NCI-H187 (cell line): Measurements from ENCODE around the gene SPDYE4.

Source experiments
- DNase-seq, 2 experiments: peaks; one replicate each; lab custom pipeline; 2025; lab: John Stamatoyannopoulos, UW

The SPDYE4 gene

DNA sequence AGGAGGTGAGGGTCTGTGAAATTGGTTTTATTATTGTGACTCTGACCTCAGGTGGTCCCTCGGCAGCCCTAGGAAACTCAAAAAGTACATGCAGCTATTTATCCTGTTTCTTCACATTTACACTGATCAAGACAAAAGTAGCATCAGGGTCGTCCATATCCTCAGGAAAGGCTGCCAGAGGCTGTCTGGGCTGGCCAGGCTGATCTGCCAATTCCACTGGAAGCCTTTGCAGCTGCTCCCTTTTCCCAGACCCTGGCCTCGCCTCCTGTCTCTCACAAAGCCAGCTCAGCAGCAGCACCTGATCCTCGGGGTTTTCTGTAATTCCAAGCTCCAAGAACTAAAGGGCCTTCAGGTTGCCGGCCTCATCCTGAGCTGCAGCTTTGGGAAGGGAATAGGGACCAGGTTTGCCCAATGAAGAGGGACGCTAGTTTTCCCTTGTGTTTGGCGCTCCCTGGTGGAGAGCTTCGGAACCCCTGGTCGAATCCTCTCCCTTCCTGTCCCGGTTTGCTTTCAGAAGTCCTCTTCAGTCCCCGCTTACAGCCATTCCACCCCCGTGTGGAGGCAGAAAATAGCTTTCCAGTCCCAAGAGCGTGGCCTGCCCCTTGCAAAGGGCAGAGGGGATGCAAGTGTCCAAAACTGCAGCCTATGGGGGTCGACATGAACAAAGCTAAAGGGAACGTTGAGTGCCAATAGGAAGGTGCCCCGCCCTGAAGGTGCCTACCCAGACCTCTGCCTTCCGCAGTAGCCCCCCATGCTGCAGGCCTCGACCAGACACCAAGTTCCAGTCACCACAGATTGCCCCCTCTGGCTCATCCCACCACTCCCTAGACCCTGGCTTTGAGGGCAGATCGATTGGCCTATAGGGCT, 27.4 kb upstream of the SPDYE4 start:
- no peak for DNase-seq

- DNase-seq, result no peak
Observed at GRCh38 chr17:8782176-8782575, 23.8 kb upstream of the SPDYE4 start.

DNA sequence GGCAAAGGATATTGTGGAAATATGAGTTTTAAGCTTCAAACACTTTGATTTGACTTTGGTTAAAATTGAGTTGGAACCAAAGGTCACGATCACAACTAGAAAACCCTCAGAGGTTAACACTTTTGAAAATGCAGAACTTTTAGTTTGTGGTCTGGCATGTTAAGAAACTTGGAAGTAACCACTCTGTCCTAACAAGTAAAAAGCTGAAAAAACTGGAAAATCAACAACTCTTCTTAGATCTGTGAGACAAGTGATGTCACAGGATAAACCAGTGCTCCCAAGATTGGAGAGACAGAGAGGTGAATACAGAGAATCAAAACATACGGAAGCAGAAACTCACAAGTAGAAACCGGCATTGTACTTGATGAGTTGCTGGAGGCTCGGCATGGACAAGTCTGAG, 23.4 kb upstream of the SPDYE4 start:
- DNase-seq, result no peak

GRCh38 chr17:8776881-8777280, 18.5 kb upstream of the SPDYE4 start:
- no peak for DNase-seq

GRCh38 chr17:8776248-8776647, 17.9 kb upstream of the SPDYE4 start:
- DNase-seq, result no peak

DNA sequence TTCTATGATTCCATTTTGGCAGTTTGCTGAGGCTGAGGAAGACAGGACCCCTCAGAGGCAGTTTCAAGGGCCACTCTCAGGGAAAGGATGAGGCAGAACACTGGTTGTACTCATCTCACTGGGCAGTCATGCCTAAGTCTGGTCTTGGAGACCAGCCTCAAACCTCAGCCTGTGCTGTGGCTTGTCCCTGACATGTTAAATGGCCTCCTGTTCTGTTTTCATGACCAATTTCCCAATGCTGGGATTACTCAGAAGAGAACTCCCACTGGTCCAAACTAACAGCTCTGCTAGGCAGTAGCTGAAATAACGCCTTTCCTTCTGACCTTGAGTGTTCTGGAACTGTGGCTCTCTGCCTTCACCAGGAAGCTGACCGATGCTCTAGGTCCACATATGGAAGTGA, 8.4 kb upstream of the SPDYE4 start:
- no peak for DNase-seq

DNA sequence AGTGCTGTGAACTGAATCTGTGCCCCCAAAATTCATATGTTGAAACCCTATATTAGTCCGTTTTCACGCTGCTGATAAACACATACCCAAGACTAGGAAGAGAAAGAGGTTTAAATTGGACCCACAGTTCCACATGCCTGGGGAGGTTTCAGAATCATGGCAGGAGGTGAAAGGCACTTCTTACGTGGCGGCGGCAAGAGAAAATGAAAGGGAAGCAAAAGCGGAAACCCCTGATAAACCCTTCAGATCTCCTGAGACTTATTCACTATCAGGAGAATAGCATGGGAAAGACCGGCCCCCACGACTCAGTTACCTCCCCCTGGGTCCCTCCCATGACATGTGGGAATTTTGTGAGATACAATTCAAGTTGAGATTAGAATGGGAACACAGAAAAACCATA, 3.7 kb upstream of the SPDYE4 start:
- no peak for DNase-seq

- DNase-seq, result no peak
Observed at GRCh38 chr17:8757189-8757588, 1.2 kb downstream of the SPDYE4 start.

DNA sequence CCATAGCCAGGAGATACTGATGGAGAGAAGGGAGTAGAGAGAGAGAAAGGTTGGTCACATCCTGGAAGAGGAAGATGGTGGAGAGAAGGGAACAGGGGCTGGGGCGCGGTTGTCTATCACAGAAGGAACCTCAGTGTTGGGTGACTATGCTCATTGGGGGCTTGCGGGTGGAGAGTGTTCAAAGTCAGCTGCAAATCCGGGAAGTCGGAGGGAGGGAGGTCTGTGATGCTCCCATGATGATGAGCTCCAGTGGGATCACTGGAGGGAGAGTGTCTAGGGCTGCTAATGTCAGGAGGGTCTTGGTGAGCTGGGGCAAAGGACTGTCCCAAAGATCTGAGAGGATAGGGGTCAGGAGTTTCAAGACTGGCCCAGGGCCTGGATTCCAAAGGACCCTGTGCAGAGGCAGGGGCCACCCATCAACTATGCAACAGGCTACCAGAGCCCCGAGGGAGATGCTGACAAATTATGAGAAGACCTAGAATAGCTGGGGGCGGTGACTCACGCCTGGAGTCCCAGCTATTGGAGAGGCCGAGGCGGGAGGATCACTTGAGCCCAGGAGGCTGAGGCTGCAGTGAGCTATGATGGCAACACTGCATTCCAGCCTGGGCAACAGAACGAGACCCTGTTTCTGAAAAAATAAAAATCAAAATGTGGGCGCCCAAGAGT, 2.6 kb downstream of the SPDYE4 start:
- DNase-seq, result no peak

DNA sequence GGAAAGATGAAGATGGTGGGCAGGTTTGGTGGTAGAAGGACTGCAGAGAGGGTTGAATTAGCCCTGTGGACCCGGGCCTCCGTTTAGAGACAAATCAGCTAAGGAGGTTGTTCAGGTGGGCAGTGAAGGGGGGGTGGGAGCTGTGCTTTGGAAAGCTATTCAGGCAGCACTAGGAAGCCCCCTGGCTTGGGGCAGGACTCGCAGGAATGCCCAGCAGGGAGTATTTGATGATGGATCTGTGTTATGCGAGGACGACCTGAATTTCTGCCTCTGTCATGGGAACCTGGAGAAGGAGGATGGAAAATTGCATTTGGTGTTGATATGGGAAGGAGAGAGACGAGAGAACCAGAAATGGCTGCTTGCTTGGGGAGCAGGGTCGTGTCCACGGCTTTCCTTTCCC, 3.5 kb downstream of the SPDYE4 start:
- DNase-seq, result no peak

DNA sequence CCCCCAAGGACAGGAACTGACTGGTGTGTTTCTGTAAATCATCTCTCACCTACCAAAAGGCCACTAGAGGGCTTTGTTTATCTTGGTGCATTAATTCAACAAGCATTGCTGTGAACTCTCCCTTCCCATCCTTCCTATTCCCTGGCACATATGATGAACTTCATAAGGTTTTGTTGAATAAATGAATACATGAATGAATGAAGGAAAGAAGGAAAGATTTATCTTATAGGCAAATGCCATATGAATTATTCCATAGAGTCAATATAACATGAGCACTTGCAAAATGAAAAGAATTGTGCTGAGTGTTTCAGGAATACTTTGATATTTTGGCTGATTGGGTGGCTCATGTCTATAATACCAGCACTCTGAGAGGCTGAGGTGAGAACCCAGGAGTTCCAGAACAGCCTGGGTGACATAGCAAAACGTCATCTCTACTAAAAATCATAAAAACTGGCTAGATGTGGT, 4.3 kb downstream of the SPDYE4 start:
- DNase-seq, result no peak

GRCh38 chr17:8753136-8753975, 5.0 kb downstream of the SPDYE4 start:
- DNase-seq, result no peak

DNA sequence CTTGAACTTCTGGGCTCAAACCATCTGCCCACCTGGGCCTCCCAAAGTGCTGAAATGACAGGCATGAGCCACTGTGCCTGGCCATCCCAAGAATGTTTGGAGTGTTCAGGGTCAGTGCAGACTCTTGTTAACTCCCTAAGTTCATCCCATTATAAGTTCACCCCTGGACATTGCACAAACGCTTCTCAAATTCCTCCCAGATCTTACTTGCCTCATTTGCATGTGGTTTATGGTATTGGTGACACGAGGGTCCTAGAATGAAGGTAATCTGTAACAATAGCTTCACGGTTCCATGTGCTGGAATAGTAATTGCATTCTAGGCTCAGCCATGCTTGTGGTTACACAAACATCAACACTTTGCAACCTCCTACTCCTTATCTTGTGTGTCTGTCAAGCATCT, 8.7 kb downstream of the SPDYE4 start:
- DNase-seq, result no peak

GRCh38 chr17:8747742-8748141, 10.6 kb downstream of the SPDYE4 start:
- no peak for DNase-seq

DNA sequence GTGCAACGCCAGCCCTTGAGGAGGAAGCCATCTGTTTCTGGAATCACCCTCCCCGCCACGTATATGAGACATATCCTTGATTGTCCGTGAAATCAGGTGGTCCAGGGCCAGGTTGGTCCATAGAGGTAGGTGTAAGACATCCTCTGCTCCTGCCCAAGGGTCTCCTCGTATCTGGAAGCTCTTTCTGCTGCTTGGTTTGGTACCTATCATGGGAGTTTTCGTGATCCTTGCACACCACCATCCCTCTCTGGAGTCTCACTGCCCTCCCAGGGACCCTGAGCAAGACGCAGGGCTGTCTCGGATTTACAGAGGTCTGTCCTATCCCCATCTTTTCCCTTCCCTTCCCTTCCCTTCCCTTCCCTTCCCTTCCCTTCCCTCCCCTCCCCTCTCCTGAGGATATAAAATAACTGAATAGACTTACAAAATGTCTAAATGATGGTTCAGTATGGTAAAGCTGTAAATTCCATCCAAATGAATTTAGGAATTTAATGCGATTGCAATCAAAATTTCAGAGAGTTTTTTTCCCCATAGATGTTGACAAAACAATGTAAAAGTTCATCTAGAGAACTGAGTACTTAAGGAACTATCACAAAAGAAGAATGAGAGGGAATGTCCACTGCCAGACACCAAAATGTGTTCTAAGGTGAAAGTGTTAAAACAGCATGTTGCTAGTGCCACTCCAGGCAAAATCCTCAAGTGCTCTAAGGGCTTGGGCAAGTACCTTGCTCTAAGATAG, 11.7 kb downstream of the SPDYE4 start:
- no peak for DNase-seq

DNA sequence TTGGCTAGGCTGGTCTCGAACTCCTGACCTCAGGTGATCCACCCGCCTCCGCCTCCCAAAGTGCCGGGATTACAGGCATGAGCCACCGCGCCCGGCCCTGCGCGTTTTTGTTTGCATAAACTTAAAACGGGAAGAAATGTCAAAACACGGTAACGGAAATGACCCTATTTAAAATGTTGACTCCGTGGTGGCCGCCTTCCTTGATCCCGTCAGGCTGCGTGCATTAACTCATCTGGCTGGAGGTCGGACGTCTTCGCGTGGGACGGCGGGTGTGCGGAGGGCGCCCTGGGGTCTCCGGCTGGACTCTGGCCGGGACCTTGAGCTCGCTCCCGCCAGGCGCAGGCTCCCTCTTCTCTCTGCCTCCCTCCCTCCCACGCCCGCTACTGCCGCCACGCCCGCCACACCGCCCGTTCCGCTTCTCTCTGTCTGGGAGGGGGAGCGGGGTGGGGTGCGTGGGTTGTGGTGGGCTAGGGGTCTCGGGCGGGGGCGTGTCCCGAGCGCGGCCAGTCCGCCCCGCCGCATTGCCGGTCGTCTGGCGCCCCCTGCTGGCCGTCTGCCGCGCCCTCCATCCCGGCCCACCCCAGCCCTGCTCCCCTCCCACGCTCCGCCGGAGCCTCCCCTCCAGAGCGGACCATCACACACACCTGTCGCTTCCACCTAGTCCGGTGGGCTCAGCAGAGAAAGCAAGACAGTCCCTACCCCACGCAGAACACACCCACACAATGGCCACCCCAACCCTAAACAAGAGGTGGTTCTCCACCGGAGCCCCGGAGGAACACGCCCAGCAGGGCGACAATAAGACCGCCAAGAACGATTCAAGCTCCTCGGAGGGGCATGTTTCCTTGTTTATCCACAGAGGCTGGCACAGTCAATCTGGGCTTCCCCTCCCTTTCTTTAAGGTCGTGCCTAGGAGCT, 12.5 kb downstream of the SPDYE4 start:
- no peak for DNase-seq

DNA sequence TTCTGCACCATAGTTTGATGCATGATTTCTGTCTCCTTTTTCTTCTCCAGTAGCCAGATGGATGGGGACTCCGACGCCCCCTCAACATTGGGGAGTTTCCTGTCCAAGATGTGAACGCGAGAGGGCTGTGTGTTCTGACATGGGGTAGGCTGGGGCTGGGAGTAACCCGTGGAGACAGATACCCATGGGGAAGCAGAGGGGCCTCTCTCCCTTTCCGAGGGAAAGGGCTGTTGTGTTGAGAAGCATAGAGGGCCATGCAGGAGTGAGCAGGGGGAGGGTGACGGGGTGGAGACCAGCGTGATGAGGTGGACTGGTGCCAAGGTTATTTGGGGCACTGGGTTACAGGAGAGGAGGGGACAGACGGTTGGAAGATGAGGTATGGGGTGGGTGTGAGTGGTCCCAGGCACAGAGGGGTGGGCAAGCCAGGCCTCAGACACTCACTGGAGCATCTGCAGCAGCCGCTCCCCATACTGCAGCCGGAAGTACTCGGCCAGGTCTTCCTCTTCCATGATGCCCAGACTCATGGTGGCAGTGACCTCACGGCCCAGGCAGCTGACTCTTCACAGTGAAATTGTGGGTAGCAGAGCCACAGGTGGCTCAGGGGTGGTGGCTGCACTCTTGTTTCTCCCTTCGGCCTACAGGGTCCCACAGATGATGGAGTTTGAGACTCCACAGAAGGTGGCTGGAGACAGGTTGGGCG, 14.1 kb downstream of the SPDYE4 start:
- DNase-seq, result no peak

DNA sequence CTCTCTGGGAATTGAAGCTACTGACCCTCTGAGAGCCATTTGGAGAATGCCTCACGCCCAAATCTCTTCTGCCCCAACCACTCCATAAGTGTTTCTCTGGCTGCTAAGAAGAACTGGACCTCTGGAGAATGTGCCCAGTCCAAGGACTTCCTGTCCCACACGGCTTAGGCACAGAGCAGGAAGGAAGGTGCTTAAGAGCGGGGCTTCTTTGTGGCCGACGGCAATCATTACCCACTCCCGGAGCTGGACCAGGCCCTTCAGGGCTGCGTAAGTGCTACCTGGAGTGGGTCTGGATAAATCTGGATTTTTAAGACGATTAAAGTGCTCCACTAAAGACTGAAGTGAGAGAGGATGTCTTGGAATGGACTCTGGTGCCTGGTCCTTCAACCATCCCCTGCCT, 15.5 kb downstream of the SPDYE4 start:
- no peak for DNase-seq

DNA sequence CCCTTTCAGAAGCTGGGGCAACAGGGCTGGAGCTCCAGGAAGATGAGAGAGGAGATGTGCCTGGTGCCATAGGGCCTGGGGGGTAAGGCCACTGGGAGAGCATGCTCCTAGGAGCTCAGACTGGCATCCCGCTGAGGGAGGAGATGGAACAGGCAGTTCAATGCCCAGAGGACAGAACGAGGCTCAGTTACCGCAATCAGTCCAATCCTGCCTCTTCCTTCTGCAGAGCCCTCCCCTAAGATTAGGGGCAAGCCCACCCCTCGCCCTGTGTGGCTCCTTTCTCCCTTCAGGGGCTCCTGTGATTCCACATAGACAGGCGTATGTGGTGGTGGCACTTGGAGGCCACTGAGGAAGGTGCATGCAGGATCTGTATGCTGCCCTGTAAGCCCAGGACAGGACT, 16.1 kb downstream of the SPDYE4 start:
- DNase-seq, result no peak

GRCh38 chr17:8741771-8742170, 16.6 kb downstream of the SPDYE4 start:
- no peak for DNase-seq
